NCI-H2081 treated with DMSO at 0.1 percent for 48 hours (cell line): ENCODE results near the gene ARHGAP26.
"Not testable (repeated sequence)": the region's sequence is repeated elsewhere in the genome, so short reads cannot be mapped to it uniquely, and the experiment has no call there.

Experiments
- DNase-seq: peaks from one replicate; lab custom pipeline; 2025; lab: John Stamatoyannopoulos, UW

Gene ARHGAP26

GRCh38 chr5:143183989-143184388, 413.8 kb downstream of the ARHGAP26 start:
- DNase-seq, result no peak

- no peak for DNase-seq
These were observed 416.4 kb downstream of the ARHGAP26 start for GRCh38 chr5:143186623-143187022.

- no peak for DNase-seq
These were observed 417.3 kb downstream of the ARHGAP26 start for GRCh38 chr5:143187495-143187894.

- DNase-seq, result no peak
These were observed 417.9 kb downstream of the ARHGAP26 start for GRCh38 chr5:143188083-143188482.

GRCh38 chr5:143188692-143189091, 418.5 kb downstream of the ARHGAP26 start:
- DNase-seq, result no peak

- DNase-seq, result no peak
These were observed 420.2 kb downstream of the ARHGAP26 start for GRCh38 chr5:143190260-143190810.

GRCh38 chr5:143191720-143192119, 421.5 kb downstream of the ARHGAP26 start:
- no peak for DNase-seq

GRCh38 chr5:143192191-143192900, 422.2 kb downstream of the ARHGAP26 start:
- no peak for DNase-seq

GRCh38 chr5:143194206-143194605, 424.0 kb downstream of the ARHGAP26 start:
- no peak for DNase-seq

- no peak for DNase-seq
These were observed 424.5 kb downstream of the ARHGAP26 start for GRCh38 chr5:143194713-143195112.

- DNase-seq, result no peak
These were observed 425.3 kb downstream of the ARHGAP26 start for GRCh38 chr5:143195491-143195890.

GRCh38 chr5:143196601-143197259, 426.6 kb downstream of the ARHGAP26 start:
- DNase-seq, result no peak

GRCh38 chr5:143197260-143197656, 427.1 kb downstream of the ARHGAP26 start:
- DNase-seq, result no peak

- no peak for DNase-seq
These were observed 428.2 kb downstream of the ARHGAP26 start for GRCh38 chr5:143198332-143198731.

- no peak for DNase-seq
These were observed 429.0 kb downstream of the ARHGAP26 start for GRCh38 chr5:143199161-143199560.

- no peak for DNase-seq
These were observed 429.7 kb downstream of the ARHGAP26 start for GRCh38 chr5:143199843-143200242.

GRCh38 chr5:143200781-143201398, 430.7 kb downstream of the ARHGAP26 start:
- no peak for DNase-seq

GRCh38 chr5:143201589-143201988, 431.4 kb downstream of the ARHGAP26 start:
- no peak for DNase-seq

GRCh38 chr5:143203301-143203956, 433.3 kb downstream of the ARHGAP26 start:
- not testable (repeated sequence) for DNase-seq

- DNase-seq, result no peak
These were observed 434.5 kb downstream of the ARHGAP26 start for GRCh38 chr5:143204474-143205246.

GRCh38 chr5:143205386-143205785, 435.2 kb downstream of the ARHGAP26 start:
- no peak for DNase-seq

GRCh38 chr5:143205883-143206195, 435.7 kb downstream of the ARHGAP26 start:
- no peak for DNase-seq
